ENCODE data around the gene MYL9.
A peak's percentile ranks its signal among the peaks of the same experiment; 100 is the strongest.

MYL9 gene

DNA sequence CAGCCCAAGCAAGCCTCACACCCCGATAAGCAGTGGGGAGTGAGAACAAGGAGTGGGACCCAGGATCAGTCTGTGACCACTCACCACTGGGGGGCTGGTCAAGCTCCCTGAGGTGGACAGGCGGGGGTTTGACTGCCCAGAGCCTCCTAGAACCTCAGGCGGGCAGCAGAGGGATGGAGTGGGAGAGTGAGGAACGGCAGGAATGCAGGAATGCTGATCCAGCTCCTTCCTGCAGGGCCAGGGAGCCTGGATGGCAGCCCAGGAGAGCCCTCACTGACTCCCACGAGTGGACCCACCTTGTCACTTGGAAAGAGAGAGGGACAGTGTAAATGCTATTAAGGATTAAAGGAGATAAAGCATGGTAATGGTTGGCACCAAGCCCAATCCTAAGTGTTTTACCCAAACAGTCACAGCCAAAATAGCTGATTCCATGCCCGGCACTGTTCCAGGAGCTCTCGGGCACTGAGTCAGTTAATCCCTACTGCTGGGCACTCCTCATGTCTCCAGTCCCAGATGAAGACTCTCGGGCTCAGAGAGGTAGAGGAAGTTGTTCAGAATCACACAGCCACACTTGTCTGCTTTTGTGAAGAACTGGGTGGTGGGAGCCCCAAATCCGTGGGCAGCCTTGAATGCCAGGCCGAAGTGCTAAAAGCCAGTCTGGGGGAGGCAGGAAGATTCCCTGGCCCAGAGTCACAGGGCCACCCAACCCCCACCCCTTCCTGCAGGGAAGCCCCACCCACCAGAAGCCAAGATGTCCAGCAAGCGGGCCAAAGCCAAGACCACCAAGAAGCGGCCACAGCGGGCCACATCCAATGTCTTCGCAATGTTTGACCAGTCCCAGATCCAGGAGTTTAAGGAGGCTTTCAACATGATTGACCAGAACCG lies 3.1 kb downstream of the MYL9 start:
- peaks cover 7% of the 10 kb centered on the region for H3K4me1 ChIP-seq (ENCODE audit: control insufficient read depth, low read depth, low read length)
- no peaks in the 10 kb centered on the region for H3K27me3 ChIP-seq (ENCODE audit: control insufficient read depth, insufficient read depth, low read length)
- H3K9ac ChIP-seq (ENCODE audit: low read length), result no peak overlapping the region
- peaks cover 15% of the 10 kb centered on the region for H3K36me3 ChIP-seq (ENCODE audit: control insufficient read depth, low read depth, low read length)
- no peak overlapping the region for H3K27ac ChIP-seq (ENCODE audit: low read length)
- H3K4me3 ChIP-seq (ENCODE audit: low read length), result no peak overlapping the region
- no peaks in the 10 kb centered on the region for H3K9me3 ChIP-seq (ENCODE audit: control insufficient read depth, low read depth, low read length)

DNA sequence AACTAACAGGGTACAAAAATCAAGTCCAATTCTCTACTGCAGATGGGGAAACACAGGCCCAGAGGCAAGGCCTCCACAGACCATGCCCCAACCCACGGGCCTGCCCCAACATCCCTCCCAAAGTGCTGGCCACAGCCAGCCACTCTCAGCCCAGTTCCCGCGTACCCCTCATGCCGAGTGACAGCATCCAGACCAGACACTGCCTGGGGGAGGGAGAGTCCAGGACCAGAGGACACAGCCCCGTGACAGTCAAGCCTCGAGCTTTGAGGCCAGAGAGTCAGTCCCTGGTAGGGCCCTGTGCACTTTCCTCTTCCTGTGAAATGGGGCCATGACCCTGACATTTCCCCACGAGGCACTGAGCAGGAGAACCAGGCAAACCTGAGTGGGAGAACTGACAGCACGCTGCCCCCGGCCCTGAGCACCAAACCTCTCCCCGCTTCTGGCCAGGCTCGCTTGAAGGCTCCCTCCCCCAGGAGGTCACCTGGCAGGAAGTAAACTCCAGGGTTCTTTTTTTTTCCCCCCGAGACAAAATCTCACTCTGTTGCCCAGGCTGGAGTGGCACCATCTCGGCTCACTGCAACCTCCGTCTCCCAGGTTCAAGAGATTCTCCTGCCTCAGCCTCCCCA lies 4.9 kb downstream of the MYL9 start:
- Histone ChIP-seq H3K4me1 (ENCODE audit: control insufficient read depth, low read depth, low read length) (peaks cover 7% of the 10 kb centered on the region), H3K36me3 (ENCODE audit: control insufficient read depth, low read depth, low read length) (peaks cover 15% of the 10 kb centered on the region), H3K9me3 (ENCODE audit: control insufficient read depth, low read depth, low read length) (no peaks in the 10 kb centered on the region), H3K4me3 (ENCODE audit: low read length) (no peak overlapping the region), H3K9ac (ENCODE audit: low read length) (no peak overlapping the region), H3K27me3 (ENCODE audit: control insufficient read depth, insufficient read depth, low read length) (no peaks in the 10 kb centered on the region), H3K27ac (ENCODE audit: low read length) (no peak overlapping the region)

DNA sequence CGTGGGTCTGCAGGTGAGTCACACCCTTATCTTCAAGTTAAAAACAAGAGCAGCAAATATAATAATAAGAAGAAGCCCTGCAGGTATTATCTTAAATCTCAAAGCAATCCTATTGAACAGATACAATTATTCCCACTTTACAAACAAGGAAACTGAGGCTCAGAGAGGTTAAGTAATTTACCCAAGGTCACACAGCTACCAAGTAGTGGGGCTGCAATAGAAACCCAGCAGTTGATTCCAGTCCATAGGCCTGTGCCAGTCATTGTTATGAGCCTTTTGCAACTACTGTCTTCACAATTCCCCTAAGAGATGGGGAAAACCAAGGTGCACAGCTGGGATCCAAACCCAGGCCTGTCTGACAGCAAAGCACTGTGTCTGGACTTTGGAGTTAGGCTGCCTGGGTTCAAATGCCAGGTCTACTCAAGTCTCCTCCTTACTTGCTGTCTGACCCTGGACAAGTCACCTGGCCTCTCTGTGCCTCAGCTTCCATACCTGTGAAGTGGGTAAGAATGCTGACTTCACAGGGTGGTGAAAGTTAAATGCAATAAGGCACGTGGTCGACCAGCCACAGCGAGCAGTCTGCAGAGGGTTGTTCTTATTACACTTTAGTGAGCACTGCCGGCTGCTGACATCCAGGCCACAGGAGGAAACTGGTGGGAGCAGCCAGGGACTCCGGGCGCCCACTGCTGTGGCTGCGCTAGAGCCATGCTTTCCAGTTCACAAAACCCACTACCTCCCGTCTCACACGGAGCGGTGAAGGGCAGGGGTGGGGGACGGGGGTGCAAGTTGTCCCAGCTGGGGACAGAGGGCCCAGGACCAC lies 6.1 kb downstream of the MYL9 start:
- Histone ChIP-seq H3K27ac (ENCODE audit: low read length) (no peak overlapping the region), H3K36me3 (ENCODE audit: control insufficient read depth, low read depth, low read length) (peaks cover 15% of the 10 kb centered on the region), H3K9me3 (ENCODE audit: control insufficient read depth, low read depth, low read length) (no peaks in the 10 kb centered on the region), H3K27me3 (ENCODE audit: control insufficient read depth, insufficient read depth, low read length) (no peaks in the 10 kb centered on the region), H3K4me3 (ENCODE audit: low read length) (no peak overlapping the region), H3K4me1 (ENCODE audit: control insufficient read depth, low read depth, low read length) (peaks cover 5% of the 10 kb centered on the region), H3K9ac (ENCODE audit: low read length) (no peak overlapping the region)

DNA sequence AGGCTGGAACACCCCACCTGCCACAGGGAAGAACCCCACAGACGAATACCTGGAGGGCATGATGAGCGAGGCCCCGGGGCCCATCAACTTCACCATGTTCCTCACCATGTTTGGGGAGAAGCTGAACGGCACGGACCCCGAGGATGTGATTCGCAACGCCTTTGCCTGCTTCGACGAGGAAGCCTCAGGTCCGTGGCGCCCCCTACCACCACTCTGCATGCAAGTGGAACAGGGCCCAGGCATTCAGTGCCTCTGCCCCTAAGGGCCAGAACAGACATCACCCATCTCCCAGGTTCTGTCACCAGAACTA lies 6.6 kb downstream of the MYL9 start:
- Histone ChIP-seq H3K9ac (ENCODE audit: low read length) (no peak overlapping the region), H3K27me3 (ENCODE audit: control insufficient read depth, insufficient read depth, low read length) (no peaks in the 10 kb centered on the region), H3K36me3 (ENCODE audit: control insufficient read depth, low read depth, low read length) (peaks cover 15% of the 10 kb centered on the region), H3K27ac (ENCODE audit: low read length) (no peak overlapping the region), H3K4me3 (ENCODE audit: low read length) (no peak overlapping the region), H3K4me1 (ENCODE audit: control insufficient read depth, low read depth, low read length) (no peaks in the 10 kb centered on the region), H3K9me3 (ENCODE audit: control insufficient read depth, low read depth, low read length) (no peaks in the 10 kb centered on the region)

DNA sequence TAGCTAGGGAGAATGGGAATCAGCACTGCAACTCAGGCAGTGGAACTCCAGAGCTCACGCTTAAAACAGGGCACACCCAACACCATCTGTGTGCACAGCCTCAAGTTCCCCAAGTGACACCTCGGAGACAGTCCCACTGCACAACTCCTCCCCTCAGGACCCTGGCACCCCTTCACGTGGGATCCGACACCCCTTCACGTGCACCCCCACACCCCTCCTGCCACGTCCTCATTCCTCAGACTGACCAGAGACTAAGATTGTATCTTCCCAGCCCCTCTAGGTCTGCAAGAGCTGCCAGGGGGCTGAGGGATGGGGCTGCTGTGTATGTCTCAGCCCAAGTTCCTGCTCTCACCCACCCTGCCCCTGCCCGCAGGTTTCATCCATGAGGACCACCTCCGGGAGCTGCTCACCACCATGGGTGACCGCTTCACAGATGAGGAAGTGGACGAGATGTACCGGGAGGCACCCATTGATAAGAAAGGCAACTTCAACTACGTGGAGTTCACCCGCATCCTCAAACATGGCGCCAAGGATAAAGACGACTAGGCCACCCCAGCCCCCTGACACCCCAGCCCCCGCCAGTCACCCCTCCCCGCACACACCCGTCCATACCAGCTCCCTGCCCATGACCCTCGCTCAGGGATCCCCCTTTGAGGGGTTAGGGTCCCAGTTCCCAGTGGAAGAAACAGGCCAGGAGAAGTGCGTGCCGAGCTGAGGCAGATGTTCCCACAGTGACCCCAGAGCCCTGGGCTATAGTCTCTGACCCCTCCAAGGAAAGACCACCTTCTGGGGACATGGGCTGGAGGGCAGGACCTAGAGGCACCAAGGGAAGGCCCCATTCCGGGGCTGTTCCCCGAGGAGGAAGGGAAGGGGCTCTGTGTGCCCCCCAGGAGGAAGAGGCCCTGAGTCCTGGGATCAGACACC lies 7.6 kb downstream of the MYL9 start:
- Histone ChIP-seq H3K9me3 (ENCODE audit: control insufficient read depth, low read depth, low read length) (no peaks in the 10 kb centered on the region), H3K27me3 (ENCODE audit: control insufficient read depth, insufficient read depth, low read length) (no peaks in the 10 kb centered on the region), H3K36me3 (ENCODE audit: control insufficient read depth, low read depth, low read length) (peaks cover 15% of the 10 kb centered on the region), H3K4me1 (ENCODE audit: control insufficient read depth, low read depth, low read length) (no peaks in the 10 kb centered on the region), H3K27ac (ENCODE audit: low read length) (no peak overlapping the region), H3K9ac (ENCODE audit: low read length) (no peak overlapping the region), H3K4me3 (ENCODE audit: low read length) (no peak overlapping the region)

DNA sequence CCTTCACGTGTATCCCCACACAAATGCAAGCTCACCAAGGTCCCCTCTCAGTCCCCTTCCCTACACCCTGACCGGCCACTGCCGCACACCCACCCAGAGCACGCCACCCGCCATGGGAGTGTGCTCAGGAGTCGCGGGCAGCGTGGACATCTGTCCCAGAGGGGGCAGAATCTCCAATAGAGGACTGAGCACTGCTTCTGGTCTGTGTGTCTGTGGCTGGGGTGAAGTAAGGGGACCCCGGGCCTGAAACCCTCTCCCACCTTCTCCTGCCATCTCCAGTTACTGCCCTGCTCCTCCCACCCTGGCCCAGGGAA lies 8.3 kb downstream of the MYL9 start:
- Histone ChIP-seq H3K9ac (ENCODE audit: low read length) (no peak overlapping the region), H3K4me3 (ENCODE audit: low read length) (no peak overlapping the region), H3K36me3 (ENCODE audit: control insufficient read depth, low read depth, low read length) (peaks cover 15% of the 10 kb centered on the region), H3K9me3 (ENCODE audit: control insufficient read depth, low read depth, low read length) (no peaks in the 10 kb centered on the region), H3K27ac (ENCODE audit: low read length) (no peak overlapping the region), H3K27me3 (ENCODE audit: control insufficient read depth, insufficient read depth, low read length) (no peaks in the 10 kb centered on the region), H3K4me1 (ENCODE audit: control insufficient read depth, low read depth, low read length) (no peaks in the 10 kb centered on the region)

DNA sequence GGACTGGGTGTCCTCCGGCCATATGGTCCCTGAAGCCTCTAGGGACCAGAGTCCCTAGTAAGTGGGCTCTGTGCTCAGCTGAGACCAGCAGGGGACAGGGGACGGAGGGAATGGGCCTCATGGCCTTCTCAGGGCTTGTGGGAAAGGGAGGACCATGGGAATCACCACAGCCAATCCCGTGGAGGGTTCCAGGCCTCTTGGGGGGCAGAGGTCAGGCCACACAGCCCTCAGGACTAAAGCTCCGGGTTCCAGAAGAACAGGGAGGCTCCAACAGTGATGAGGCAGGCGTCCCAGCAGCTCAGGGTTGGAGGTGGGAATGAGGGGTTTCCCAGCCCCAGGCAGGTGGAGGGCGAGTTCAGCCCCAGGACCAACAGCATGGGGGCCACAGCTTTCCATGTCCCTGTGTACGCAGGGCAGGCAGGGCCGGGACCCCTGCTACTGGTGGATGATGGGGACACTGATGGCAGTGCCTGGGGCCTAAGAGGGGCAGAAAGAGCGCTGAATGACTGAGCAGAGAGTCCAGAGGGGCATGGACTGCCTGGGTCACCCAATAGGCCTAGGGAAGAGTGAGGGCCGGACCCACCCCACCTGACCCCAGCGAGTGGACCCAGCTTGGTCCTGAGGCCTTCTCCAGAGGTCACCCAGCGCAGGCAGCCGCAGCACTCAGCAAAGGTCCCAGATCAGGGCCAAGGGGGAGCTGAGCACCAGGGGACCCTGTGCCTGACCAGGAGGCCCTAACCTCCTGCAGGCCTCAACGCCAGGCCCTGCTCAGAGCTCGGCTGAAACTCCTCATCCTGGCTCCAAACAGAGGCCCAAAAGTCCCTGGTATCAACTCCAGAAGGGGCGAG lies 8.8 kb downstream of the MYL9 start:
- peaks cover 15% of the 10 kb centered on the region for H3K36me3 ChIP-seq (ENCODE audit: control insufficient read depth, low read depth, low read length)
- H3K9ac ChIP-seq (ENCODE audit: low read length), result no peak overlapping the region
- no peak overlapping the region for H3K27ac ChIP-seq (ENCODE audit: low read length)
- H3K4me1 ChIP-seq (ENCODE audit: control insufficient read depth, low read depth, low read length), result no peaks in the 10 kb centered on the region
- H3K4me3 ChIP-seq (ENCODE audit: low read length), result no peak overlapping the region
- H3K27me3 ChIP-seq (ENCODE audit: control insufficient read depth, insufficient read depth, low read length), result no peaks in the 10 kb centered on the region
- H3K9me3 ChIP-seq (ENCODE audit: control insufficient read depth, low read depth, low read length), result no peaks in the 10 kb centered on the region

DNA sequence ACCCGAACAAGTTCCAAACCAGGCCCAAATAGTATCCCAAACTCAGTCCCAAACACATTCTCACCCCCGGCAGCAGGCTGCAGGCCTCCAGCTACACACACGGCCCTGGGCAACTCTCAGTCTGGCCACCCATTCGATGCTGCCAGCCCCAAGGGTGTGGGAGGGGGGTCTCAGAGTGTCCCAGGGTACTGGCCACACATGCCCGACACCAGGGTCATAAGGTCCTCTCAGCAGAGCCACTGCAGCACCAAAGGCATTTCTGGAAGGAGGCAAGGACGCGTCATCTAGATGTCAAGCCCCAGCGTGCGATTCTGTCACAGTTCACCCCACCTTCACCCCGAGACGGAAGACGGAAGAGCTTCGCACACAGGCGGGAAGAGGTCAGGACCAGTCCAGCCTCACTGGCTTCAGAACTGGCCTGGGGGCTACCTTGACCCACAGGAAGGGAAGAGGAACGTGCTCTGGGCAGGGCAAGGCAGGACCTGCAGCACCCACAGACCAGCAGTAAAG lies 9.5 kb downstream of the MYL9 start:
- Histone ChIP-seq H3K9me3 (ENCODE audit: control insufficient read depth, low read depth, low read length) (no peaks in the 10 kb centered on the region), H3K4me3 (ENCODE audit: low read length) (no peak overlapping the region), H3K9ac (ENCODE audit: low read length) (no peak overlapping the region), H3K27ac (ENCODE audit: low read length) (no peak overlapping the region), H3K4me1 (ENCODE audit: control insufficient read depth, low read depth, low read length) (no peaks in the 10 kb centered on the region), H3K27me3 (ENCODE audit: control insufficient read depth, insufficient read depth, low read length) (no peaks in the 10 kb centered on the region), H3K36me3 (ENCODE audit: control insufficient read depth, low read depth, low read length) (peaks cover 15% of the 10 kb centered on the region)

DNA sequence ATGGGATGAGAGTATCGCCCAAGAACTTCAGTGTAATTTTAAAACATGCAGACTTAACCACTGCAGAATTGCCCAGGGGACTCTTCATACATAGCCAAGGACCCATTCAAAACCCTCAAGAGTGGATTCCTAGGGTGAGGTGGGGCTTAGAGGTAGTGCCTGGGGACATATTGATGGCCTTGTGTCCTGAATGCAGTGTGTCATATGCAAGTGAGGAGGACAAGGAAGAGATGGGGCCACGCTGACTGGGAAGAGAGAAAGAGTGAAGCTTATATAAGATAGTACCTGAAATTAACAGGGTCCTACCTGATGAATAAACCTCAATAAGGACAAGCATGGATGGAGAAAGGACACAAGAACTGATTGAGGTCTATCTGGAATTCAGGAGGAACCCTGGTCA lies 13.9 kb downstream of the MYL9 start:
- Histone ChIP-seq H3K27ac (ENCODE audit: low read length) (no peak overlapping the region), H3K4me1 (ENCODE audit: control insufficient read depth, low read depth, low read length) (no peaks in the 10 kb centered on the region), H3K27me3 (ENCODE audit: control insufficient read depth, insufficient read depth, low read length) (no peaks in the 10 kb centered on the region), H3K4me3 (ENCODE audit: low read length) (no peak overlapping the region), H3K9ac (ENCODE audit: low read length) (no peak overlapping the region), H3K9me3 (ENCODE audit: control insufficient read depth, low read depth, low read length) (no peaks in the 10 kb centered on the region), H3K36me3 (ENCODE audit: control insufficient read depth, low read depth, low read length) (no peaks in the 10 kb centered on the region)

DNA sequence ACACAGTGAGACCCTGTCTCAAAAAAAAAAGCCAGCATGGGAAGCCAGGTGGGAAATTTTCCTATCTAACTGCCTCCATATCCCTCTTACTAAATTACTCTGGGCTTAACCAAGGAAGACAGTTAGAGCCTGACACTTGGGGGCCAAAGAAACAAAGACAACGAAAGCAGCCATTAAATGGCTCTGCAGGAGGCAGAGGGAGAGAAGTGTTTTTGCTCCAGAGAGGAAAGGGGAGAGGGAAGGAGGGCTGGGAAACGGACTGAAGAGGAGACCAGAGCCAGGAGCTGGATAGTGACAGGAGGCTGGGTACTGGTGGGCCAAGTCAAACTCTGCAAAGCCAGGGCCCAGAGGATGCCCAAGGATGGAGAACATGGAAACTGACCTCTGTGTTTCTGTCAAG lies 21.4 kb downstream of the MYL9 start:
- H3K27ac ChIP-seq (ENCODE audit: low read length), result no peak overlapping the region
- H3K4me3 ChIP-seq (ENCODE audit: low read length), result peak overlapping the region; percentile 16
- no peaks in the 10 kb centered on the region for H3K27me3 ChIP-seq (ENCODE audit: control insufficient read depth, insufficient read depth, low read length)
- H3K9ac ChIP-seq (ENCODE audit: low read length), result no peak overlapping the region
- no peaks in the 10 kb centered on the region for H3K36me3 ChIP-seq (ENCODE audit: control insufficient read depth, low read depth, low read length)
- H3K4me1 ChIP-seq (ENCODE audit: control insufficient read depth, low read depth, low read length), result peaks cover 11% of the 10 kb centered on the region
- peaks cover 6% of the 10 kb centered on the region for H3K9me3 ChIP-seq (ENCODE audit: control insufficient read depth, low read depth, low read length)
